ENCODE measurements around the gene TWIST2.

Gene TWIST2

GRCh38 chr2:238939521-238940403 is 91.9 kb downstream of the TWIST2 start:
- DNase-seq (ENCODE audit: low spot score), result no peak

- no peak for DNase-seq (ENCODE audit: low spot score)
Measured at GRCh38 chr2:238940806-238941205, 92.9 kb downstream of the TWIST2 start.

GRCh38 chr2:238941262-238941792 is 93.4 kb downstream of the TWIST2 start:
- no peak for DNase-seq (ENCODE audit: low spot score)

- no peak for DNase-seq (ENCODE audit: low spot score)
Measured at GRCh38 chr2:238942080-238942725, 94.3 kb downstream of the TWIST2 start.

GRCh38 chr2:238942726-238943300 is 94.9 kb downstream of the TWIST2 start:
- DNase-seq (ENCODE audit: low spot score), result no peak

- no peak for DNase-seq (ENCODE audit: low spot score)
Measured at GRCh38 chr2:238943338-238944067, 95.6 kb downstream of the TWIST2 start.

- peak; percentile 75 for DNase-seq (ENCODE audit: low spot score)
Measured at GRCh38 chr2:238945433-238946150, 97.7 kb downstream of the TWIST2 start.

- DNase-seq (ENCODE audit: low spot score), result no peak
Measured at GRCh38 chr2:238946318-238947242, 98.7 kb downstream of the TWIST2 start.

- no peak for DNase-seq (ENCODE audit: low spot score)
Measured at GRCh38 chr2:238947243-238947760, 99.4 kb downstream of the TWIST2 start.

GRCh38 chr2:238947920-238948710 is 100.2 kb downstream of the TWIST2 start:
- DNase-seq (ENCODE audit: low spot score), result peak; percentile 92

GRCh38 chr2:238948765-238949641 is 101.1 kb downstream of the TWIST2 start:
- DNase-seq (ENCODE audit: low spot score), result peak; percentile 57

- DNase-seq (ENCODE audit: low spot score), result no peak
Measured at GRCh38 chr2:238949710-238950345, 101.9 kb downstream of the TWIST2 start.

- no peak for DNase-seq (ENCODE audit: low spot score)
Measured at GRCh38 chr2:238950551-238950950, 102.7 kb downstream of the TWIST2 start.

- DNase-seq (ENCODE audit: low spot score), result no peak
Measured at GRCh38 chr2:238952261-238952919, 104.5 kb downstream of the TWIST2 start.

GRCh38 chr2:238954841-238955591 is 107.1 kb downstream of the TWIST2 start:
- DNase-seq (ENCODE audit: low spot score), result peak; percentile 17

Measured in AG08395 (cell line).